ELR (cell line): Measurements from ENCODE around the gene PLA2G4B.

Experiments
- DNase-seq: peaks from one replicate; pipeline ENCODE4 v3.0.0-alpha.2; 2015; ENCODE audit warnings: low read depth

PLA2G4B gene

GRCh38 chr15:41849204-41849603 is 10.6 kb downstream of the PLA2G4B start:
- no peak for DNase-seq

- no peak for DNase-seq
These were observed 11.2 kb downstream of the PLA2G4B start for GRCh38 chr15:41849861-41850260.

GRCh38 chr15:41850482-41851166 is 12.0 kb downstream of the PLA2G4B start:
- DNase-seq: no peak

- no peak for DNase-seq
These were observed 12.5 kb downstream of the PLA2G4B start for GRCh38 chr15:41851167-41851523.

GRCh38 chr15:41851755-41852370 is 13.2 kb downstream of the PLA2G4B start:
- DNase-seq: no peak

- DNase-seq: no peak
These were observed 14.3 kb downstream of the PLA2G4B start for GRCh38 chr15:41852736-41853590.

GRCh38 chr15:41853831-41854230 is 15.2 kb downstream of the PLA2G4B start:
- DNase-seq: no peak

GRCh38 chr15:41854443-41854842 is 15.8 kb downstream of the PLA2G4B start:
- no peak for DNase-seq

- no peak for DNase-seq
These were observed 16.8 kb downstream of the PLA2G4B start for GRCh38 chr15:41855261-41855961.

- no peak for DNase-seq
These were observed 17.6 kb downstream of the PLA2G4B start for GRCh38 chr15:41856262-41856661.

- no peak for DNase-seq
These were observed 18.1 kb downstream of the PLA2G4B start for GRCh38 chr15:41856716-41857115.

- DNase-seq: no peak
These were observed 18.7 kb downstream of the PLA2G4B start for GRCh38 chr15:41857316-41857715.

GRCh38 chr15:41858756-41859155 is 20.1 kb downstream of the PLA2G4B start:
- DNase-seq: no peak

GRCh38 chr15:41860049-41860828 is 21.6 kb downstream of the PLA2G4B start:
- DNase-seq: no peak

GRCh38 chr15:41861736-41862356 is 23.2 kb downstream of the PLA2G4B start:
- DNase-seq: no peak

GRCh38 chr15:41862515-41863116 is 24.0 kb downstream of the PLA2G4B start:
- no peak for DNase-seq

- DNase-seq: no peak
These were observed 26.9 kb downstream of the PLA2G4B start for GRCh38 chr15:41865490-41866055.

GRCh38 chr15:41866263-41866703 is 27.6 kb downstream of the PLA2G4B start:
- DNase-seq: no peak

GRCh38 chr15:41866872-41867579 is 28.4 kb downstream of the PLA2G4B start:
- DNase-seq: no peak

GRCh38 chr15:41868321-41868720 is 29.7 kb downstream of the PLA2G4B start:
- DNase-seq: no peak
